Posterior vena cava (tissue), 2 donors: ENCODE results near the gene PTPRN2. TPM values are rescaled to one million over a fixed set of nuclear protein-coding genes. Genes with fewer than 3 reads are reported as not detected.
"Not testable (repeated sequence)": the region's sequence is repeated elsewhere in the genome, so short reads cannot be mapped to it uniquely, and the experiment has no call there.

Experiments used
- DNase-seq: peaks from one replicate; pipeline ENCODE4 v3.0.0-alpha.2; 2020; ENCODE audit warnings: low spot score
- intact Hi-C, 2 donors: fragments of 100-400 bp; cut with DNase I; formaldehyde crosslinking; loops; one replicate each; pipeline versions ENCODE4 v1.14.1 to v1.14.2; 2022 to 2023
- long read RNA-seq, 2 donors: library from polyadenylated mRNA; unstranded; transcript quantifications; one replicate each; pipeline ENCODE4 v2.0.0, GENCODE V29; 2020 to 2021
- total RNA-seq, 2 donors: library from RNA; stranded (reverse); fragmentation: NEBNext Ultra II Directional; extraction: Animal tissue kit (Norgen Biotek cat#: 25700); gene quantifications; one replicate each; pipeline ENCODE4 v1.2.1, GENCODE V29; 2021
- donor health status: DM: yes; HTN: yes; CAD: no.
- donor health status: DM: yes; HTN: yes; CAD: no.

The PTPRN2 gene
- 1 to 10 TPM; 1.6 to 2.8 TPM for total RNA-seq
- long read RNA-seq, donor 1, partial matches to known transcripts = 4 of 5 reads
- long read RNA-seq, donor 1, other reads (novel, unspliced or antisense) = 1 of 5 reads
- long read RNA-seq, donor 2, partial matches to known transcripts = 11 of 14 reads
- long read RNA-seq, donor 2, other reads (novel, unspliced or antisense) = 3 of 14 reads

DNA sequence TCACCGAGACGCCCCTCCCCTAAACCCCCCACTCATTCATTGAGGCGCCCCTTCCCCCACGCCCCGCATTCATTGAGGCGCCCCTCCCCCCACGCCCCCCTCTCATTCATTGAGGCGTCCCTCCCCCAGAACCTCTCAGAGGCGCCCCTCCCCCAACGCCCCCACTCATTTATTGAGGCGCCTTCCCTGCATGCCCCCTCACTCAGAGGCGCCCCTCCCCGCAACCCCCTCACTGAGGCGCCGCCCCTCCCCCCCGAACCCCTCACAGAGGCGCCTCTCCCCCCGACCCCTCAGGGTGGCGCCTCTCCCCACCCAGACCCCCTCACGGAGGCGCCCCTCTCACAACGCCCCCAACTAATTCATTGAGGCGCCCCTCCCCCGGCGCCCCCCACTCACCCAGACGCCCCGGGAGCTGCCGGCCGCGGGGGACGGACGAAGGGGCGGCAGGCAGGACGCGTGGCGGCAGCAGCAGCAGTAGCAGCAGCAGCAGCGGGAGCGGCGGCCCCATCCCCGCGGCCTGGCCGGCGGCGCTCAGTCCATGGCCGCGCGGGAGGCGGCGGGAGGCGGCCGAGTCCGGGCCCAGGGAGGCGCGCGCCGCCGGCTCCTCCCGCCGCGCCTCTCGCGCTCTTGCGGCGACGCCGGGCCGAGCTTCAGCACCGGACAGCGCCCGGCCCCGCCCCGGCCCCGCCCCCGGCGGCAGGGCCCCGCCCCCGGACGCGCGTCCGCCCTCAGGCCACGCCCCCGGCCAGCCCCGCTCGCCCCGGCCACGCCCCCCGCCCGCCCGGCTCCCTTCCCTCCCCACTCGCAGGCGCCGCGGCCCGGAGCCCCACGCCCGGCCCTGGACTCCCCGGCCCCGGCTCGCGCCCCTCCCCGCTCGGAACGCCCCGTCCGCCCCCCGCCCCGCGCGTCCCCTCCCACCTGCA, at the start of gene PTPRN2:
Gene PTPRN2 (minus strand): TSS at position 662 of the 923 bp plus-strand sequence.
- DNase-seq = peak; percentile 86

DNA sequence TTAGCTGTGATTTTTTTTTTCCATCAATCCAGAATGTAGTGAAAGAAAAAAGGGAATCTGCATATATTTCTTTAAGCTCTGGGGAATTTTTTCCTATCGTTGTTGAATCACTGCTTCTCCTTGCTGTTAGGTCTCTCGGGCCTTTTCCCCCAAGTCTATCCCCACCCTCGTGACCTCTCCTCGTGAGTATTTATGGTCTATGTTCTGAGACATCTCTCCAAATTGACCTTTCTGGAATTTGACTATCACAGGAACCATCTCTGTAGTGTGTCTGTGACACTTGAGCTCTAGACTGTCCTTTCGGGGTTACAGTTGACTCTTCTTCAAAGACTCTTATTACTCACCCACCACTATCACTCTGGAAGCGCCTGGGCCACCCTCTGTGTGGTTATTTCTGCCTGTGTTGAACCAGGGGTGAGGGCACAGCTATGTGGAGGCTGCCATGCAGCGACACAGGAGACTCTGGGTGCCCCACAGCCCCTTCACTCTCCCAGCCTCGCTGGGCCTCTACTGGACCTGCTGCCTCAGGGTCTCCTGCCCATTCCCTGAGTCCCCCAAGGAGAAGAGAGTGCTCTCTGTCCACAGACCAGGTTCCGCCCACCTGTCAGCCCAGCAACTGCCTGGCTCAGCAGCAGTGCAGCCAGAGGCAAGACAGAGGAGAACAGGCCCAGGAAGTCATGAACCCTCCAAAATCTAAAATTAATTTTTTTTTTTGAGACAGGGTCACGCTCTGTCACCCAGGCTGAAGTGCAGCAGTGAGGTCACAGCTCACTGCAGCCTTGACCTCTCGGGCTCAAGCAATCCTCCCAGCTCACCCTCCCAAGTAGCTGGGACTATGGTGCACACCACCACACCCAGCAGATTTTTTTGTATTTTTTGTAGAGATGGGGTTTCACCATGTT, 45.7 kb upstream of the PTPRN2 start:
- intact Hi-C loops = loop anchor here in 1 of 2 donors (5.0 kb wide), 1 partner anchor 1986 kb away; no protein-coding TSS in a partner anchor
- DNase-seq = no peak

More for the DNA sequence above, at the start of gene PTPRN2:
- intact Hi-C loops = no loop called here

DNA sequence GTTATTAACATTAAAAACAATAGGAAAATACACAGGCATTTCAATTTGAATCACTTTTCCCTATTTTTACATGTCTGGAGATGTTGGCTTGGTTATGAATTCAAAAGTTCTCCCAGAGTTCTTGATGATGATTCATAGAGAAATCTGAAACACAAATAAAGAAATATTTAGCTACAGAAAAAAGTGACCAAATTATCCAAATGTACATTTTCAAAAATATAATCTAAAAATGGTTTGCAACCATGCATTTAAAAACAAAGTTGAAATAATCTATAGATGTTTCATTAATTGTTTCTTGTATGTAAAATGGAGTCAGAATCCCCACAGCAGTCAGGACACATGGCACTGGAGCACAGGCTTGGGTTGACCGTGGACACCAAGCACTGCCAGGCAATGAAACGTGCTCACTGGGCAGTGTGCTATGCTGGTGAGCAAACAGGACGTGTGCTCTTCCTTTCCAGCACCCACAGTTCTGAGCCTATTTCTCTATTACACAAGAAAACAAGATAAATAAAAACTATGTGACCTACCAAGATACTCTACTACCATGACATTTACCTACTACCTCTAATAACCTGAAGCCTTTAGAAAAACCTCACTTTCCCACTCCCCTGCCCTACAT, 44.1 kb upstream of the PTPRN2 start:
- DNase-seq = no peak
- intact Hi-C loops = loop anchor here in 1 of 2 donors (5.0 kb wide), 1 partner anchor 1984 kb away; no protein-coding TSS in a partner anchor

DNA sequence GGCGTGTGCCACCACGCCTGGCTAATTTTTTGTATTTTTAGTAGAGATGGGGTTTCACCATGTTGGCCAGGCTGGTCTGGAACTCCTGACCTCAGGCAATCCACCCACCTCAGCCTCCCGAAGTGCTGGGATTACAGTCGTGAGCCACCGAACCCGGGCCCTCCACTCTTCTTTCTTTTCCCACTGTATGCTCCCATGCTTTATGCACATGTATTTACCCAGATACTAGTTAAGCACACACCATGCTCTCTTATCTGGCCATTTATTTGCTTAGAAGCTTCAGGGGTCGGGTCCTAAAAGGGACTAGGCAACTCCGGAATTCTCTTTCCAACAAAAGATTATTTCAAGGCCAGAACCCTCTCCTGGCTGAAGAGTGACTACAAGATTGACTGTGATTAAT, 38.7 kb upstream of the PTPRN2 start:
- intact Hi-C loops, DNase-seq: not testable (repeated sequence)

DNA sequence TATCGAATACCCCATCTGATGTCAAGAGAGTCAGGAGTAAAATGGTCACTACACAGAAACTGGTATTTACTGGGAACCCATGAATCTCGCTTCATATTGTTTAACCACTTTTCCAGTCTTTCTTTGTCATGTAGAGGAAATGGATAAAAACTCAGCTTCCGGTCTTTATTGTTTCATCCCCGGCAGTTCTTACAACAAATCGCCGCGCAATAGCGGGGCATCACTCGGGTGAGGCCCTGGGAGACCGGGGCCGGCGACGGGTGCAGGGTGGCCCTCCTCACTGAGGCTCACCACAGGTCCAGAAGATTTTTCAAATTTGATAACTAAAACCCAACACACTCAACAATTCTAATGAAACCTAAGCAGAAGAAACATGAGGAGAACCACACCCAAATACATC, 35.6 kb upstream of the PTPRN2 start:
- no peak for DNase-seq
- intact Hi-C loops = no loop called here

DNA sequence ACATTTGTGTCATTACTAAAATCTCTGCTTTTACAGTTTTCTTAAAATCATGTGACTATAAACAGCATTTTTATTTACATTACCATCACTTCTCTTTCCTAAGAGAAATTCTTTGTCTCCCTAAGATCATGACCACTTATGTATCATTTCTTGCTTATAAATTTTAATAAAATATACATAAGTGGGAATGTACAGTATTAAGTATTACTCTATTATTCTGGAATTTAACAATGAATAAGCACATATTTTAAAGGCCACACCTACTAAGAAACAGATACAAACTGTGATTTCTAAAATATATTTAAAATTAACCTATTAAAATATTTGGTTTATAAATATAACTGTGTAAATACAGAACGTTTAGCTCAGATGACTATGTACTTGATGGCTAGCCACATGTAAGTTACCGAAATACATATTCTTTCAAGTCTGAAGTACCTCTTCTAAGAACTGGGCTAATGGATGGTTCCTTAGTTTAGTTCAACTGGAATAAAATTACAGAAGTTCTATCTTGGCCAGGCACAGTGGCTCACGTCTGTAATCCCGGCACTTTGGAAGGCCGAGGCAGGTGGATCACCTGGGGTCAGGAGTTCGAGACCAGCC, 33.3 kb upstream of the PTPRN2 start:
- intact Hi-C loops = no loop called here

DNA sequence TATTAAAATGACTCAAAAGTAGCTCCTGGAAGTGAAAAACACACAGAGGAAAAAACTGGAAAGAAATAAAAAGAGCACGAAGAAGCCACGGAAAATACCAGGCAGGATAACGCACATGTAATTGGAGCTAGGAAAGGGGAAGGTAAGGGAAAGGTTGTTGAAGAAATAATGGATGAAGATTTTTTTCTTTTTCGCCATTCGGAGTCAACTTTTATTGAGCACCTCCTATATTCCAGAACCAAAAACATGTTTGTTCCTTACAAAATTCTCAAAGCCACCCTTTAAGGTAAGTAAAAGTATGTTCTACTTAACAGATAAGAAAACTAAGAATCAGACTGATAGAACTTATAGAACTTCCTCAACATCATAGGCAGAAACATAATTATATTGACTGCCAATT, 32.8 kb upstream of the PTPRN2 start:
- intact Hi-C loops = no loop called here

More for the DNA sequence above, 33.3 kb upstream of the PTPRN2 start:
- DNase-seq = no peak

DNA sequence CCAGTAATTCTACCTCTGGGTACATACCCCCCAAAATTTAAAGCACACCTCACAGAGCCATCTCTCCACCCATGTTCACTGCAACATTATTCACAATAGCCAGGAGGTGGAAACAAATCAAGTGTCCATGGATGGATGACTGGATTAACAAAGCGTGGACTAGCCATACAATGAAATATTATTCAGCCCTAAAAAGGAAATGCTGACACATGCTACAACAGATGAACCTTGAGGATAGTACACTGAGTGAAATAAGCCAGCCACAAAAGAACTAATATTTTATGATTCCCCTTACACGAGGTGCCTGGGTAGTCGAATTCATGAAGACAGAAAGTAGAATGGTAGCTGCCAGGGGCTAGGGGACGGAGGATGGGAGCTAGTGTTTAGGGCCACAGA, 31.1 kb upstream of the PTPRN2 start:
- DNase-seq = no peak
- intact Hi-C loops = no loop called here

More for the DNA sequence above, 32.8 kb upstream of the PTPRN2 start:
- no peak for DNase-seq

DNA sequence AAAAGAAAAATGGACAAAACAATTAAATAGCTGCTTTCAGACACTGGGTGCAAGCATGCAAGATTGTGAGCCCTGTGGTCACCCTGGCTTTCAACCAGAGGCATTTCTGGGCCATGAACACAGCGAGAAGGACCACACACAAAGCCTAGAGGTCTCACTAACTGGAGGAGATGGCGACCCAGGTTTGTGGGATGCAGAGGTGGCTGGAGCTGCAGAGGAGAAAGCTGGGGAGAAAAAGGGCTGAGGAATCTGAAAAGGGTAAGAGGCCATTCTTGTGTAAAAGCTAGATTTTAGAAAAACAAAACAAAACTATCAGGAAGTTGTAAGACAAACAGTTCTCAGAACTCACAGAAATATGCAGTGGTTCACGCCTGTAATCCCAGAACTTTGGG, 30.1 kb upstream of the PTPRN2 start:
- intact Hi-C loops = no loop called here

DNA sequence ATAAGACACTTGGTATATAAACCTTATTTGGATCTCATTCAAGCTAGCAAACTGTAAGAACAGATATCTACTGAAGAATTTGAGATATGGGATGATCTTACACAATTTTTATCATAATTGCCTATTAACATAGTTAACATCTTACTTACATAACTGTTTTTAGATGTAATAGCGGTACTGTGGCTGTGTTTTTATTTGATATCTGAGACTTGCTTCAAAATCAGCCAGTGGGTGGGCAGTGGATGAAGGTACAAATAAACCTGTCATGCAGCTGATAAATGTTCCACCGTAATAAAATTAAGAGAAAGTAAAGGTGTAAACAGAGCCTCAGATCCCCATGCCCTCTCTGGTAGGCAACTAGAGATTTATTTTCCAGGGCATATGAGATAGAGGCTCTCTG, 28.4 kb upstream of the PTPRN2 start:
- DNase-seq = no peak
- intact Hi-C loops = no loop called here

More for the DNA sequence above, 30.1 kb upstream of the PTPRN2 start:
- DNase-seq = no peak

DNA sequence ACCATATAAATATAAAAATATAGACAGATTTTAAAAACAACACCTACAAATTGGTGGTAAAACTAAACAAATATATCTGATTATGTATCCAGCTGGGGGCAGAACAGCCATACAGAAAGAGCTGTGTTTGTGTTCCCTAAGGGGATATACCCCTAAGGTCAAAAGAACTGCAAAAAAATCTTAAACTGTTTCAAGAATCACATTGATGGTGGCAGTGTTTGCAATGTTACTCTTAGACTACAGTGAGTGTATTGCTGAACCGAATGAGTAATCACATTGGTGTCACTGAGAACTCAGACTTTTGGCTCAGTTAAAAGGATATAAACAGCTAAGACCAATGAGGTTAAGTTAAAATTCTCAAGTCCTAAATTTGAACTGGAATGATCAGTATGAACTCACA, 27.1 kb upstream of the PTPRN2 start:
- no peak for DNase-seq
- intact Hi-C loops = no loop called here

DNA sequence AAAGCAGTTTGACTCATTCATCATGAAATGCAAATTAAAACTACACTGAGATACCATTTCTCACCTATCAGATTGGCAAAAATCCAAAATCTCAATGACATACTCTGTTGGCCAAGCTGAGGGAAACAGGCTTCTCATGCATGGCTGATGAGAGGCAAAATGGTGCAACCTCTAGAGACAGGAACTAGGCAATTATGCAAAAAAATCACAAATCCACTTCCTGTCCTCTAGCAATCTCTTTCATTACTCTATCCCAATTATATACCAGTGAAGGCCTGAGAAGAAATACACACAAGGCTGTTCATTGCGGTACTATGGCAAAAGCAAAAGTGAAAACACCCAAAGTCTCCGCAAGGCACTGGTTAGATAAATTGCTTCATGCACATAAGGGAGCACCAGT, 25.9 kb upstream of the PTPRN2 start:
- no peak for DNase-seq
- intact Hi-C loops = no loop called here

DNA sequence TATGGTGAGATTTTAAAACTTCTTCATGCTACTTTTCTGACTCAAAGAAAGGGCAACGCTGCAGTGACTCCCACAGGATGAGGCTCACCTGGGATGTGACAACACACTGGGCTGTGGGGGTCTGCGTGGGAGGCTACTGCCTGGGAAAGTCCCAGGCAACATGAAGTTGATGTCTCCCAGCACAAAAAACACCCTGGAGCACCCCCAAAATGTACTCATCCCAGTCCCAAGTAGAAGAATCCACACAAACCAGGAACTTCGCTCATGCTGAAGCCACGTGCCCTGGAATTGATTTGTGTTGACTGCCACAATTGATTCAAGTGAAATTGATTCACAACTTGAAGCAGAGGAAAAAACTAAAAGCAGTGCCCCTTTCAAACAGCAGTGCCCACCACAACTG, 24.9 kb upstream of the PTPRN2 start:
- intact Hi-C loops = no loop called here

DNA sequence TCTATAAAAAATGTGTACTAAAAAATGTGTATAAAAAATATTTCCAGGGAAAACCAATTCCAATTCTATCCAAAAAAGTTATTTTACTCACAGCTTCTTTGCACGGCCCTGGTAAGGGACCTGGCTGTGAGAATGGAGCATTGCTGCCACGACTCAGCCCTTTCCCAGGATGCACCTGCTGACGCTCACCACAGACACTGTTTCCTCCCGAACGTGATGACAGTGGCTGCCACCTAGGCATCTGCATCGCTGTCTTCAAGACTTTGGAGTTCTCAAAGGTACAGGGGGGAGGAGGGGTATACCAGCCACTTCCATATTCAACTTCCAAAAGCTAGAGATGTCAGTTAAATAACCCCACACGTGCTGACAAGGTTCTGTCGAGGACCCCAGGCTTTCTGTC, 23.9 kb upstream of the PTPRN2 start:
- intact Hi-C loops = no loop called here
- no peak for DNase-seq

More for the DNA sequence above, 24.9 kb upstream of the PTPRN2 start:
- DNase-seq = no peak

DNA sequence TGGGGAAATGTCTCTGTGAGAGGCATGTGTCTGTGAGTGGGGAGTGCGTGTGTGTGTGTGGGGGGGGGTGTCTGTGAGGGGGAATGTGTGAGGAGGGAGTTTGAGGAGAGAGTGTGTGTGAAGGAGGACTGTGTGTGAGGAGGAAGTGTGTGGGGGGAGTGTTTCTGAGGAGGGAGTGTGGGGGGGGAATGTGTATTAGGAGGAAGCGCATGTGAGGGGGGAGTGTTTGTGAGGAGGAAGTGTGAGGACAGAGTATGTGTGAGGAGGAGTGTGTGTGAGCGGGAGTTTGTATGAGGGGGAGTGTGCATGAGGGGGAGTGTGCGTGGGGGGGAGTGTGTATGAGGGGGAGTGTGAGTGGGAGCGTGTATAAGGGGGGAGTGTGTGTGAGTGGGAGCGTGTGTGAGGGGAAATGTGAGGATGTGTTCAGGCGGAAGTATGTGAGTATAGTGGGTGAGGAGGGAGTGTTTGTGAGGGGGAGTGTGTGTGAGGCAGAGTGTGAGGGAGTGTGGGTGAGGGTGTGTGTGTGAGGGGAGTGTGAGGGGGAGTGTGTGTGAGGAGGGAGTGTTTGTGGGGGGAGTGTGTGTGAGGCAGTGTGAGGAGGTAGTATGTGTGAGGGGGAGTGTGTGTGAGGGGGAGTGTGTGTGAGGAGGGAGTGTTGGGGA, 21.8 kb upstream of the PTPRN2 start:
- no peak for DNase-seq
- intact Hi-C loops = no loop called here

DNA sequence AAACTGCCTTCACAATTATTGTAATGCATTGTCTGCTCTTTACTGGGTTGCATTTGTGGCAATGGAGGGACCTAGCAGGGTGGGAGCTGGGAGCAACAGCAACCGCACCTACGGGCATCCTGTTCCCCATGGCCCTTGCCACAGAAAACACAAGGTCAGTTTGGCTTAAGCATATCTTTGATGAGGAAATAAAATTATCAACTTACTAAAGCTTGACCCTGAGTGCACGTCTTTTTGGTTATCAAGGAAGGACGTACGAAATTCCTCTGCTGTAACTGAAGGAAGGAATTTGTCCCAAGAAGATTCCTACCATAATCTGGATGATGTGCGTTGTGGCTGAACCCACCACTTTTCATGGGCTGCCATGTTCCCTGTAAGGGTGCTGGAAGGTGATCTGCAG, 19.9 kb upstream of the PTPRN2 start:
- DNase-seq = no peak
- intact Hi-C loops = no loop called here

DNA sequence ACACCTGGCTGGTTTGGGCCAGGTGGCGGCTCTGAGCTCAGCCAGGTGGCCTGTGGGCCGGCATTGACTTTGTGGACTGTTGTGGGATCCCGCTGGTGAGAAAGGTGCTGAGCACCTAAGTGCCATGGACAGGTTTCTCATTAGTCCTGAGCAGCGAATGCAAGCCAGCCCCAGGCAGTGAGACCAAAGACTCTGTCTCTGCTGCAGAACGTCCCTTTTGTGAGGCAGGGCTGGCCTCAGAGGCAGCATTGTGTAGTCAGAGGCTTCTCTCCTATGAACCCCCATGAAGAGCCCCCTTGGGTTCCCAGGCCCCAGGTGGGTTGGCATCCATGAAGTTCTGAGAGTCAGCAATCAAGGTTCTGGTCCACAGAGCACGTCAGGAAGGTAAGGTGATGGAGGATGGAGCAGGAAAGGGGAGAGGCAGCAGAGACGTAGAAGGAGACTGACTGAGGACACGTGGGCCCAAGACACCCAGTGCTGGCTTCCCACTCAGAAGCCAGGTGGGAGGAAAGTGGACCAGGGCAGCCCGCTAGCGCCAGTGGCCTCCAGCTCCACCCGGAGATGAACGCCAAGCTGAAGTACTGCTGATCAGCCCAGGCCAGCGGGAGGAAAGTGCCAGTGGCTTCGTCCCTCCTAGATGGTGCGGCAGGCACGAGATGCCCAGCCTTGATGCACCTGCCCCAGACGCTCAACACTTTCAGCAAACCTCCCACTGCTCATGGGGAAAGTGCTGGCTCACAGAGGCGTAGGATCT, 19.2 kb upstream of the PTPRN2 start:
- intact Hi-C loops = no loop called here
- DNase-seq = no peak

DNA sequence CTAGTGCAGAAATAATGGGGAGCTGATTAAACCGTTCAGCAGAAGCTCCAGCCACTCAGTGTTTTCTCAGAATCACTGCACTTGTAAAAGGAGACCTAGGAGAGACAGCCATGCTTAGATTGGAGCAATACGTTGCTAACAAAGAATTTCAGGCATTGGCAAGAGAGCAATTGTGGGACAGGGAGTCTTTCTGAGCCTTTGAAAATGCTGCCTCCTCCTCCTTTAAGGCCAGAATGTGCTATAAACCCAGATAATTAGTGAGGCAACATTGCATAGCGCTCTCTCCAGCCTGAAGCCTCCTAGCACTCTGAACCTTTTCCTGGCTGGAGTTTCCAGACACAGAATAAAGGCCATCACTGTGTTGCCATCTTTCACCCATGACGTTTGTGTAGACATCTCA, 18.5 kb upstream of the PTPRN2 start:
- intact Hi-C loops = no loop called here
- no peak for DNase-seq
